ENCODE measurements around the gene LRRFIP2. TPM values are rescaled to one million over a fixed set of nuclear protein-coding genes. Genes with fewer than 3 reads are reported as not detected.

LRRFIP2 gene
- total RNA-seq, 2 experiments from 2014 or later = 27.8 to 29.0 TPM

GRCh38 chr3:37111199-37111598, 63.2 kb downstream of the LRRFIP2 start:
- Mint-ChIP-seq H3K9me3 (no peaks in the 10 kb centered on the region), H3K4me1 (no peaks in the 10 kb centered on the region), H3K4me3 (no peak overlapping the region), H3K36me3 (peaks cover 4% of the 10 kb centered on the region), H3K27ac (no peak overlapping the region), H3K27me3 (no peaks in the 10 kb centered on the region)
- ATAC-seq (ENCODE audit: low read depth) (no peak), DNase-seq (no peak)
- POLR2A ChIA-PET = no interaction called here

GRCh38 chr3:37107846-37108245, 66.5 kb downstream of the LRRFIP2 start:
- ATAC-seq (ENCODE audit: low read depth) (no peak), DNase-seq (no peak)
- H3K27ac Mint-ChIP-seq = no peak overlapping the region
- H3K27me3 Mint-ChIP-seq = no peaks in the 10 kb centered on the region
- H3K36me3 Mint-ChIP-seq = peaks cover 1% of the 10 kb centered on the region
- H3K4me3 Mint-ChIP-seq = no peak overlapping the region
- no peaks in the 10 kb centered on the region for H3K9me3 Mint-ChIP-seq
- H3K4me1 Mint-ChIP-seq = no peaks in the 10 kb centered on the region
- POLR2A ChIA-PET = no interaction called here

- H3K27ac Mint-ChIP-seq = no peak overlapping the region
- H3K36me3 Mint-ChIP-seq = peaks cover 4% of the 10 kb centered on the region
- no peak for DNase-seq
- no peaks in the 10 kb centered on the region for H3K9me3 Mint-ChIP-seq
- POLR2A ChIA-PET = no interaction called here
- H3K4me1 Mint-ChIP-seq = no peaks in the 10 kb centered on the region
- ATAC-seq (ENCODE audit: low read depth) = no peak
- H3K4me3 Mint-ChIP-seq = no peak overlapping the region
- H3K27me3 Mint-ChIP-seq = no peaks in the 10 kb centered on the region
Observed at GRCh38 chr3:37103103-37103808, 71.1 kb downstream of the LRRFIP2 start.

GRCh38 chr3:37100411-37100810, 74.0 kb downstream of the LRRFIP2 start:
- no peak overlapping the region for H3K27ac Mint-ChIP-seq
- DNase-seq (no peak), ATAC-seq (ENCODE audit: low read depth) (no peak)
- H3K27me3 Mint-ChIP-seq = no peaks in the 10 kb centered on the region
- no peaks in the 10 kb centered on the region for H3K9me3 Mint-ChIP-seq
- peaks cover 3% of the 10 kb centered on the region for H3K4me1 Mint-ChIP-seq
- POLR2A ChIA-PET = no interaction called here
- H3K4me3 Mint-ChIP-seq = no peak overlapping the region
- peaks cover 4% of the 10 kb centered on the region for H3K36me3 Mint-ChIP-seq

GRCh38 chr3:37099469-37099868, 74.9 kb downstream of the LRRFIP2 start:
- Mint-ChIP-seq H3K4me1 (peaks cover 3% of the 10 kb centered on the region), H3K4me3 (no peak overlapping the region), H3K9me3 (no peaks in the 10 kb centered on the region), H3K27me3 (no peaks in the 10 kb centered on the region), H3K27ac (no peak overlapping the region), H3K36me3 (peaks cover 4% of the 10 kb centered on the region)
- POLR2A ChIA-PET = no interaction called here
- ATAC-seq (ENCODE audit: low read depth) (no peak), DNase-seq (no peak)

- ATAC-seq (ENCODE audit: low read depth) = no peak
- Mint-ChIP-seq H3K4me1 (peaks cover 3% of the 10 kb centered on the region), H3K9me3 (no peaks in the 10 kb centered on the region), H3K27ac (no peak overlapping the region), H3K27me3 (no peaks in the 10 kb centered on the region), H3K4me3 (no peak overlapping the region), H3K36me3 (peaks cover 4% of the 10 kb centered on the region)
- POLR2A ChIA-PET = no interaction called here
- DNase-seq = no peak
Observed at GRCh38 chr3:37098884-37099283, 75.5 kb downstream of the LRRFIP2 start.

- no peak overlapping the region for H3K27ac Mint-ChIP-seq
- H3K36me3 Mint-ChIP-seq = peaks cover 5% of the 10 kb centered on the region
- no peaks in the 10 kb centered on the region for H3K27me3 Mint-ChIP-seq
- ATAC-seq (ENCODE audit: low read depth) (no peak), DNase-seq (no peak)
- POLR2A ChIA-PET = no interaction called here
- peaks cover 3% of the 10 kb centered on the region for H3K4me1 Mint-ChIP-seq
- H3K4me3 Mint-ChIP-seq = no peak overlapping the region
- no peaks in the 10 kb centered on the region for H3K9me3 Mint-ChIP-seq
Observed at GRCh38 chr3:37097776-37098175, 76.6 kb downstream of the LRRFIP2 start.

- no peak for ATAC-seq (ENCODE audit: low read depth)
- H3K27ac Mint-ChIP-seq = no peak overlapping the region
- no peaks in the 10 kb centered on the region for H3K9me3 Mint-ChIP-seq
- peaks cover 3% of the 10 kb centered on the region for H3K4me1 Mint-ChIP-seq
- H3K36me3 Mint-ChIP-seq = peaks cover 3% of the 10 kb centered on the region
- no peak overlapping the region for H3K4me3 Mint-ChIP-seq
- H3K27me3 Mint-ChIP-seq = no peaks in the 10 kb centered on the region
- POLR2A ChIA-PET = no interaction called here
- DNase-seq = no peak
Observed at GRCh38 chr3:37096975-37097374, 77.4 kb downstream of the LRRFIP2 start.

GRCh38 chr3:37096288-37096687, 78.1 kb downstream of the LRRFIP2 start:
- Mint-ChIP-seq H3K9me3 (no peaks in the 10 kb centered on the region), H3K36me3 (peaks cover 5% of the 10 kb centered on the region), H3K27ac (no peak overlapping the region), H3K27me3 (no peaks in the 10 kb centered on the region), H3K4me1 (peaks cover 3% of the 10 kb centered on the region), H3K4me3 (no peak overlapping the region)
- ATAC-seq (ENCODE audit: low read depth) (no peak), DNase-seq (no peak)
- POLR2A ChIA-PET = no interaction called here

- no peaks in the 10 kb centered on the region for H3K9me3 Mint-ChIP-seq
Observed at GRCh38 chr3:37094636-37095035, 79.7 kb downstream of the LRRFIP2 start.

GRCh38 chr3:37093481-37093880, 80.9 kb downstream of the LRRFIP2 start:
- Mint-ChIP-seq H3K27me3 (no peaks in the 10 kb centered on the region), H3K4me3 (no peak overlapping the region), H3K36me3 (peaks cover 14% of the 10 kb centered on the region), H3K27ac (no peak overlapping the region), H3K4me1 (peaks cover 3% of the 10 kb centered on the region), H3K9me3 (no peaks in the 10 kb centered on the region)
- no peak for DNase-seq
- POLR2A ChIA-PET = no interaction called here
- ATAC-seq (ENCODE audit: low read depth) = no peak

More at GRCh38 chr3:37094636-37095035, 79.7 kb downstream of the LRRFIP2 start:
- H3K27me3 Mint-ChIP-seq = no peaks in the 10 kb centered on the region
- no peak overlapping the region for H3K4me3 Mint-ChIP-seq
- peaks cover 3% of the 10 kb centered on the region for H3K4me1 Mint-ChIP-seq
- no peak overlapping the region for H3K27ac Mint-ChIP-seq
- POLR2A ChIA-PET = no interaction called here
- H3K36me3 Mint-ChIP-seq = peaks cover 11% of the 10 kb centered on the region
- no peak for ATAC-seq (ENCODE audit: low read depth)
- no peak for DNase-seq

GRCh38 chr3:37092484-37092883, 81.9 kb downstream of the LRRFIP2 start:
- Mint-ChIP-seq H3K4me3 (no peak overlapping the region), H3K4me1 (peaks cover 3% of the 10 kb centered on the region), H3K36me3 (peaks cover 14% of the 10 kb centered on the region), H3K27me3 (no peaks in the 10 kb centered on the region), H3K27ac (no peak overlapping the region), H3K9me3 (no peaks in the 10 kb centered on the region)
- ATAC-seq (ENCODE audit: low read depth) = no peak
- no peak for DNase-seq
- POLR2A ChIA-PET = no interaction called here

GRCh38 chr3:37087870-37088269, 86.5 kb downstream of the LRRFIP2 start:
- POLR2A ChIA-PET = no interaction called here
- Mint-ChIP-seq H3K4me1 (no peaks in the 10 kb centered on the region), H3K27ac (no peak overlapping the region), H3K27me3 (no peaks in the 10 kb centered on the region), H3K36me3 (peaks cover 19% of the 10 kb centered on the region), H3K9me3 (no peaks in the 10 kb centered on the region), H3K4me3 (no peak overlapping the region)
- DNase-seq (no peak), ATAC-seq (ENCODE audit: low read depth) (no peak)

- POLR2A ChIA-PET = no interaction called here
- H3K27ac Mint-ChIP-seq = no peak overlapping the region
- DNase-seq (no peak), ATAC-seq (ENCODE audit: low read depth) (no peak)
- H3K27me3 Mint-ChIP-seq = no peaks in the 10 kb centered on the region
- H3K4me1 Mint-ChIP-seq = no peaks in the 10 kb centered on the region
- no peak overlapping the region for H3K4me3 Mint-ChIP-seq
- H3K36me3 Mint-ChIP-seq = peaks cover 19% of the 10 kb centered on the region
- no peaks in the 10 kb centered on the region for H3K9me3 Mint-ChIP-seq
Observed at GRCh38 chr3:37086918-37087317, 87.5 kb downstream of the LRRFIP2 start.

- ATAC-seq (ENCODE audit: low read depth) = no peak
- Mint-ChIP-seq H3K4me3 (no peak overlapping the region), H3K9me3 (no peaks in the 10 kb centered on the region), H3K27ac (no peak overlapping the region), H3K4me1 (no peaks in the 10 kb centered on the region), H3K27me3 (no peaks in the 10 kb centered on the region), H3K36me3 (peaks cover 10% of the 10 kb centered on the region)
- POLR2A ChIA-PET = no interaction called here
- DNase-seq = no peak
Observed at GRCh38 chr3:37082317-37082716, 92.1 kb downstream of the LRRFIP2 start.
